Stimulated activated CD4-positive, alpha-beta T cell treated with anti-CD3 and anti-CD28 coated beads, Interleukin-4, amount 100 ng/mL, for 1 hour (primary cell): ENCODE measurements around the gene COMMD1.
"Not testable (repeated sequence)": the region's sequence is repeated elsewhere in the genome, so short reads cannot be mapped to it uniquely, and the experiment has no call there.

Experiments used
- DNase-seq: peaks from one replicate; pipeline ENCODE4 v3.0.0-alpha.2; 2020

The COMMD1 gene

GRCh38 chr2:62036229-62036628 is 130.8 kb downstream of the COMMD1 start:
- DNase-seq, result no peak

GRCh38 chr2:62036761-62037250 is 131.3 kb downstream of the COMMD1 start:
- DNase-seq, result no peak

DNA sequence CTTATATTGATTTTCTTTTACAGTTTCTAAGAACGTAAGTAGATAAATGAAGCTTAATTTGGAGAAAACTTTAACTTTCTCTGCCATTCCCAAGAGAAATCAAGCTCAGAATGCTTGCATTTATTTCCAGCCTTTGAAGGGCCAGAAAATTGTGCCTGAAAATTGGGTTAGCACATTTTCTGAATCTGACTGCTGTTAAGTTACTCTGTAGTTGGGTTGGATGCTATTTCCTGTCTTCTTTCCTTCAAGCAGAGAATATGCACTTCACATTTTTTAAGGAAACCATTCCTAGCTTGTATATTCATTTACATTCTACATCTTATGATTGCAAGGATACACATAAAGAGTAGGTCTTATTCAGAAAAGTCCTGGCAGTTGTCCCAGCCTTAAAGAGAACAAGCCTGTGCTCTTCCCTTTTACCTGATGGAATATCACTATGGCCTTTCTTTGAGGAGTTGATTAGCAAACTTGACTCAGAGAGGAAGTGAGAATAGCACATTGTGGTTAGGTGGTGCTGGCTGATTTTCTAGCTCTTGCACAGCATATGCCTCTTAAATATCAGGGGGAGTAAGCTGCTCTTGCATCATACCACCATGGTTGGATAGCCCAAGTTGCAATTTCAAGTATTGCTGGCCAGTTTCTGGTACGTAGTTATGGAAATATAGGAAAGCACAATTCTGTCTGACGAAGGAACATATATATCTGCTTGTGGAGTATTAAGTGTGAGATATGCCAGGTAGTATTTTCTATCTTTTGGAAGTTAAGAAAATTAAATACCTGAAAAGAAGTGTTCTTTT is 133.7 kb downstream of the COMMD1 start:
- no peak for DNase-seq

GRCh38 chr2:62040926-62041325 is 135.5 kb downstream of the COMMD1 start:
- no peak for DNase-seq

DNA sequence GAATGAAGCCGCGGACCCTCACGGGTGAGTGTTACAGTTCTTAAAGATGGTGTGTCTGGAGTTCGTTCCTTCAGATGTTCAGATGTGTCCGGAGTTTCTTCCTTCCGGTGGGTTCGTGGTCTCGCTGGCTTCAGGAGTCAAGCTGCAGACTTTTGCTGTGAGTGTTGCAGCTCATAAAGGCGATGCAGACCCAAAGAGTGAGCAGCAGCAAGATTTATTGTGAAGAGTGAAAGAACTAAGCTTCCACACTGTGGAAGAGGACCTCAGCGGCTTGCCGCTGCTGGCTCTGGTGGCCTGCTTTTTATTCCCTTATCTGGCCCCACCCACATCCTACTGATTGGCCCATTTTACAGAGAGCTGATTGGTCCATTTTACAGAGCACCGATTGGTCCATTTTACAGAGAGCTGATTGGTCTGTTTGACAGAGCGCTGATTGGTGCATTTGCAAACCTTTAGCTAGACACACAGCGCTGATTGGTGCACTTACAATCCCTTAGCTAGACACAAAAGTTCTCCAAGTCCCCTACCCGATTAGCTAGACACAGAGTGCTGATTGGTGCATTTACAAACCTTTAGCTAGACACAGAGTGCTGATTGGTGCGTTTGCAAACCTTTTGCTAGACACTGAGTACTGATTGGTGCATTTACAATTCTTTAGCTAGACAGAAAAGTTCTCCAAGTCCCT is 136.4 kb downstream of the COMMD1 start:
- not testable (repeated sequence) for DNase-seq

DNA sequence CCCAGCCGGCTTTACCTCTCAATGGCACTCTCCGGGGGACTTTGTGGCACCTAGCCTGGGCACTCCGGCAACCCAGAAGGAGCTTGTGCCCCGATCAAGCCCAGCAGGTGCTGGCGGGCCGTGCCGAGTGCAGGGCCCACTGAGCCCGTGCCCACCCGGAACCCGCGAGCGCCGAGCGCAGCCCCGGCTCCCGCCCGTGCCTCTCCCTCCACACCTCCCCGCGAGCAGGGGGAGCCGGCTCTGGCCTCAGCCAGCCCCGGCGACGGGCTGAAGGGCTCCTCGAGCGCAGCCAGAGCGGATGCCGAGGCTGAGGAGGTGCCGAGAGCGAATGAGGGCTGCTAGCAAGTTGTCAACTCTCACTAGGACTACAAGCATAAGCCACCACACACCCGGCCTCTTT is 136.9 kb downstream of the COMMD1 start:
- no peak for DNase-seq

DNA sequence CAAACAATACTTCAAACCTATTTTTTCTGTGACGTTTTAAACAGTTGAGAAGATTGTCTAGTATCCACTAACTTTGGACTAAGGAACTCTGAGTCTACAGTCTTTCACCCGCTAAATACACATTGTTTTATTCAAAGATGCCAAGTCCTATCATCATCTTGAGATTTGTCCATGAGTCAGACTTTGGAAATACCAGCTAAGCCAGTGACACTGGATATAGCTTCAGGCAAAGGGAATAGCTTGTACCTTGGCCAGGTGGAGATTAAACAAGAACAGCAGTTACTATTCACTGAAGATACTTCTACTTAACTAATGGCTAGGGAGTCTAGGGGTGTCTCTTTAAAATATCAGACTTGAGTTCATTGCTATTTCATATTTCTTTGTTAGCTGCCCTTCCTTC is 137.5 kb downstream of the COMMD1 start:
- DNase-seq, result no peak

DNA sequence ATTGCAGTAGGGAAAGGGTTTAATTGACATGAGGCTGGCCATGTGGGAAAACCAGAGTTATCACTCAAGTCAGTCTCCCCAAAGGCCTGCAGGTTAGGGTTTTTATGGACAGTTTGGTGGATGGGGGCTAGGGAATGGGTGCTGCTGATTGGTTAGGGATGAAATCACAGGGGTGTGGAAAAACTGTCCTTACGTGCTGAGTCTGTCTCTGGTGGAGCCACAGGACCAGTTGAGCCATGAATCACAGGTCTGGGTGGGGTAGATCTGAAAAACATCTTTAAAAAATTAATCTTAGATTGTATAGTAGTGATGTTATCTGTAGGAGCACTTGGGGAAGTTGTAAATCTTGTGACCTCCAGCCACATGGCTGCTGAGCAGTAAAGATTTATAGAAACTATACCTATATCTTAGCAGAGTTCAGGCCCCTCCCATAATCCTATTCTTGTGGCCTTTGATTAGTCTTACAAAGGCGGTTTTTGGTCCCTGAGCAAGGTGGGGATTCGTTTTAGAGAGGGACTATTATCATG is 139.6 kb downstream of the COMMD1 start:
- no peak for DNase-seq

DNA sequence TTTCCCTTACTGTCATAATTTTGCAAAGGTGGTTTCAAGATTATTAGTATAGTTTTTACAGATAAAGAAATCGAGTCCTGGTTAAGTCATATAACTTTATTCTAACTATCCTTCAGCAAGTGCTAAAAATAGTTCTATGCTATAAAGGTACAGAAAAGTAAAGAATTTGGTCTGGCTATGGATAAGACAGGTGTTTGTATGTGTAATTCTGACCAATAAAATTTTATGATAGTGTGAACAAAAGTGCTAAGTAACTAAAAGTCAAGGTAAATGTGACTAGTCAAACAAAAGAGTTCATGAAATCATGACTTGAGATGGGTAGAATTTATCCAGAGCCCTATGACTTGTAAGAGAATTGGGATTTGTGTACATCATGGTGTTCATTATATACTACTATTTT is 140.7 kb downstream of the COMMD1 start:
- DNase-seq, result no peak

DNA sequence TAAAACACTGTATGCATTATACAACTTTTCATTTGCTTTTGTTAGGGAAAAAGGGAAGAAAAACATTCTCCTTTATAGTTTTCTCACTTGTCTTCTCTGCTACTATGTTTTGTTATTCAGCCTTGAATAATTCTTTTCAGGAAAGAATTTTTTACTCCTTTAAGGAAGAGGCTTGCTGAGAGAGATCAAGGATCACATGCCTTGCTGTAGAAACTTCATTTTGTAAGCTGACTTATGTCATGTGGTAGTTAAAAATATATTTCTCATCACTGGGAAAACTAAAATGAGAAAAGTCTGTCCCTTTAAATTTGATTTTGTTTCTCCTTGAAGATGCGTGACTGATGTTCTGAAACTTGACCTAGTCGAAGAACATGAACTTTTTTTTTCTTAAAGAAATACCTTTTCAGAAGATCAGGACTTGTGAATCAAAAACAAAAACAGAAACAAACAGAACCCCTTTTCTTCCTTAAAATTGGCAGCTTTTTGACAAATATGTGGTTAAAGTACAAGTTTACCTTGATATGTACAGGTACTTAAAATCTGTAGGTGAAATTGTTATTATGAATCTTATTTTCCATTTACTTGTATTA is 145.1 kb downstream of the COMMD1 start:
- DNase-seq, result no peak

GRCh38 chr2:62054029-62054791 is 148.7 kb downstream of the COMMD1 start:
- no peak for DNase-seq

- DNase-seq, result no peak
Measured at GRCh38 chr2:62054916-62055450, 149.5 kb downstream of the COMMD1 start.

GRCh38 chr2:62055724-62056336 is 150.4 kb downstream of the COMMD1 start:
- DNase-seq, result no peak

- no peak for DNase-seq
Measured at GRCh38 chr2:62056341-62056740, 150.9 kb downstream of the COMMD1 start.

DNA sequence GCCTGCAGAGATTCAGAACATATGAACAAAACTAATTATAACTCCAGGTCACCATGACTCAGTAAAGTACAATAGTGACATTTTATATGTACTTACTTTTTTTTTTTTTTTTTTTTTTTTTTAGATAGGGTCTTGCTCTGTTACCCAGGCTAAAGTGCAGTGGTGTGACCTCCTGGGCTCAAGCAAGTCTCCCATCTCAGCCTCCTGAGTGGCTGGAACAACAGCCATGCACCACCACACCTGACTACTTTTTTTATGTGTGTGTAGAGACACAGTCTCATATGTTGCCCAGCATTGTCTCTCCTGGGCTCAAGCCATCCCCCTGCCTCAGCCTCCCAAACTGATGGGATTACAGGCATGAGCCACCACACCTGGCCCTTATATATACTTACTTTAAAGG is 159.8 kb downstream of the COMMD1 start:
- DNase-seq, result no peak

- DNase-seq, result no peak
Measured at GRCh38 chr2:62071126-62071598, 165.7 kb downstream of the COMMD1 start.

DNA sequence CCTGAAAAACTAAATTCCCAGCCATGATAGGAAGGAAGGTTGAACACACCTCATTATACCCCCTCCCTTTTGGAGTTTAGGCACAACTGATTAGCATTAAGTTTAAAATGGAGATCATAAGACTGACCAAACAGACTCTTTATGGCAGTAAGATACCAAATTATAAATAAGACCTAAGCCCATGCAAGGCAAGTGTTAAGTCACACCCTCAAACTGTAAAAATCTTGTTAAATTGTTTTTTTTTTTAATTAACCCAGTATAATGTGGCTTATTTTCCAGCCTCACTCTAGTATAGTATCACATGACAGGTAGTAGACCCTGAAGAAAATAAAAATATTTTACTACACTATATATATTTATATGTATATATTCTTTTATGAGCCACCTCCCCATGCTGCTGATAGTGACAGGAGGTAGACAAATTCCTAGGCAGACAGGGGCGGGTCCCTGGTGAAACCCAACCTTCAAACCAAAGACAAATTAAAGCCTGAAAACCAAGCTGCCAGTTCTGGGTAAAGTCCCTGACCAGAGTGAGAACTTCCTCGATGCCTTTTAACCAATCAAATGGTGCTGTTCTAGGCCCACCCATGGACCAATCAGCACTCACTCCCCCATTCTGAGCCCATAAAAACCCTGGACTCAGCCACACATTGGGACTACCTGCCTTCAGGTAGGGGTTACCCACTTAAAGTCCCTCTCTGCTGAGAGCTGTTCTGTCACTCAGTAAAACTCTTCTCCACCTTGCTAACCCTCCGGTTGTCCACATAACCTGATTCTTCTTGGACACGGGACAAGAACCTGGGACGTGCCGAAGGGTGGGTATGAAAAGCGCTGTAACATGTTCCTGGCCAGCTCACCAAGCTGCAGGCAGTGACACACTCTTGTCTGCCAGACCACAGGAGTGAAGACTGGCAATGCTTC is 166.5 kb downstream of the COMMD1 start:
- DNase-seq, result no peak

DNA sequence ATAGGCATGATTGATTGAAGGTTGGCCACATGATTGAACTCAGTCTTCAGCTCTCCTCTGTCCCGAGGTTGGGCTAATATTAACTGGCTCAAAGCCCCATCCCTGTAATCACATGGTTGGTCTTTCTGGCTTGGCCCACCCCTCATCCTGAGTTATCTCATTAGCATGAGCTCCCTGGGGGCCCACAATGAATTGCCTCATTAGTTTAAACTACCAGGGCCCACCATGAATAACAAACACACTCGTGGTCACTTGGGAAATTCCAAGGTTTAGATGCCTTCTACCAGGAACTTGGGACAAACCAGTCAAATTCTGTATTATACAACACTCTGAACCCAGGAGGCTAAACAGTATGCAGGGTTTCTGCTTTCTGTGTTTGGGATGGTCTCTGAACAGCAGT is 168.8 kb downstream of the COMMD1 start:
- no peak for DNase-seq

DNA sequence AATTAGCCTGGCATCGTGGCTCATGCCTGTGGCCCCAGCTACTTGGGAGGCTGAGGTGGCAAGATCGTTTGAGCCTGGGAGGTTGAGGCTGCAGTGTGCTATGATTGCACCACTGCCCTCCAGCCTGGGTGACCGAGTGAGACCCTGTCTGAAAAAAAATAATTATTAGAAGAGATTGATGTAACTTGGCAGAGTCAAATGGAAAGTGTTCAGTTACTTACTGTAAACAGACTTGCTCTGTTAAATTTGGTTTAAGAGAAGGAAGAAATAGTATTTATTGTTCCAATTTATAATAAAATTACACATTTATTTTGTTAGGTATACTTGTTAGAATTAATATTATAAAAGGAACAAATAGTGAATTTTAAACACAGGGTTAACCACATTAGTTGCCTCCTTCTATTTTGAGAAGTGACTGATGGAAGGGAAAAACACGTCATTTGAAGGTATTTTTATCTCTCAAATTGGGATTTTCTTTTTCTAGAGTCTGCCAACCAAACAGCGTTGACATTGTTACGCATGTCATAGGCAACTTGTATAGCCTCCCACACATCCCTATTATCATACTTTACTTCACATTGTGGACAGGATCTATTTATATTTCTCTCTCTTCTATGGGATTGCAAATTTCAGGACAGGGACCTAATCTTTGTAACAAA is 171.6 kb downstream of the COMMD1 start:
- DNase-seq, result no peak

- DNase-seq, result no peak
Measured at GRCh38 chr2:62084801-62085200, 179.3 kb downstream of the COMMD1 start.
